ENCODE measurements around the gene ID1.

DNA sequence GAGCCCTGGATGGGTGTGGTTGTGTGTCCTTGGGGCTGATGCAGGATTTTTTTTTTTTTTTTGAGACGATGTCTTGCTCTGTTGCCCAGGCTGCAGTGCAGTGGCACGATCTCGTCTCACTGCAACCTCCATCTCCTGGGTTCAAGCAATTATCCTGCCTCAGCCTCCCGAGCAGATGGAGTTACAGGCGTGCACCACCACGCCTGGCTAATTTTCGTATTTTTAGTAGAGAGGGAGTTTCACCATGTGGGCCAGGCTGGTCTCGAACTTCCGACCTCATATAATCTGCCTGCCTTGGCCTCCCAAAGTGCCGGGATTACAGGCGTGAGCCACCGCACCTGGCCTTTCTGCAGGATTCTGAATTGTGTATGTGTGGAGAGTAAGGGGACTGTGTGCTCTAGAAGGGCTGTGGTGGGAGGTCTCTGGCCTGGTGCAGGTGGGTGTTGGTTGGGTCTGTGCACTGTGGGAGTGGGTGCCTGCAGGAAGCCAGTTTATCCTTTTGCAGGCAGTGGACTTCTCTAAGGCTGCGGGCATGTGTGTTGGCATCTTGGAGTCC lies 11.0 kb upstream of the ID1 start:
- TF ChIP-seq CTCF (conservative IDR thresholded peaks at IDR 0.05; ENCODE audit: low read depth in 2 of 2) (no peak), POLR2AphosphoS5 (IDR thresholded peaks at IDR 0.05; ENCODE audit: low read depth) (no peak), EZH2 (IDR thresholded peaks at IDR 0.05; ENCODE audit: low read depth, unreplicated experiment) (no peak), STAT1 (IDR thresholded peaks at IDR 0.05; ENCODE audit: unreplicated experiment) (no peak), JUNB (IDR thresholded peaks at IDR 0.05; ENCODE audit: unreplicated experiment) (no peak), ZNF114 (CRISPR knock-in tag; IDR thresholded peaks at IDR 0.05) (no peak), NANOG (IDR thresholded peaks at IDR 0.05; ENCODE audit: borderline replicate concordance) (no peak), EZH2phosphoT487 (IDR thresholded peaks at IDR 0.05; ENCODE audit: unreplicated experiment) (no peak)
- TF ChIP-seq, protein P1, sequence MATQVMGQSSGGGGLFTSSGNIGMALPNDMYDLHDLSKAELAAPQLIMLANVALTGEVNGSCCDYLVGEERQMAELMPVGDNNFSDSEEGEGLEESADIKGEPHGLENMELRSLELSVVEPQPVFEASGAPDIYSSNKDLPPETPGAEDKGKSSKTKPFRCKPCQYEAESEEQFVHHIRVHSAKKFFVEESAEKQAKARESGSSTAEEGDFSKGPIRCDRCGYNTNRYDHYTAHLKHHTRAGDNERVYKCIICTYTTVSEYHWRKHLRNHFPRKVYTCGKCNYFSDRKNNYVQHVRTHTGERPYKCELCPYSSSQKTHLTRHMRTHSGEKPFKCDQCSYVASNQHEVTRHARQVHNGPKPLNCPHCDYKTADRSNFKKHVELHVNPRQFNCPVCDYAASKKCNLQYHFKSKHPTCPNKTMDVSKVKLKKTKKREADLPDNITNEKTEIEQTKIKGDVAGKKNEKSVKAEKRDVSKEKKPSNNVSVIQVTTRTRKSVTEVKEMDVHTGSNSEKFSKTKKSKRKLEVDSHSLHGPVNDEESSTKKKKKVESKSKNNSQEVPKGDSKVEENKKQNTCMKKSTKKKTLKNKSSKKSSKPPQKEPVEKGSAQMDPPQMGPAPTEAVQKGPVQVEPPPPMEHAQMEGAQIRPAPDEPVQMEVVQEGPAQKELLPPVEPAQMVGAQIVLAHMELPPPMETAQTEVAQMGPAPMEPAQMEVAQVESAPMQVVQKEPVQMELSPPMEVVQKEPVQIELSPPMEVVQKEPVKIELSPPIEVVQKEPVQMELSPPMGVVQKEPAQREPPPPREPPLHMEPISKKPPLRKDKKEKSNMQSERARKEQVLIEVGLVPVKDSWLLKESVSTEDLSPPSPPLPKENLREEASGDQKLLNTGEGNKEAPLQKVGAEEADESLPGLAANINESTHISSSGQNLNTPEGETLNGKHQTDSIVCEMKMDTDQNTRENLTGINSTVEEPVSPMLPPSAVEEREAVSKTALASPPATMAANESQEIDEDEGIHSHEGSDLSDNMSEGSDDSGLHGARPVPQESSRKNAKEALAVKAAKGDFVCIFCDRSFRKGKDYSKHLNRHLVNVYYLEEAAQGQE (IDR thresholded peaks at IDR 0.05; ENCODE audit: unreplicated experiment), result no peak
